HG02885 (cell line): ENCODE data around the gene FAM237A.

ENCODE experiments used
- ATAC-seq: cut with Tn5 transposase; IDR thresholded peaks from one replicate; pipeline ENCODE4 v1.9.1; 2021; ENCODE audit warnings: mild to moderate bottlenecking; ENCODE audit not compliant: unreplicated experiment, poor library complexity

The FAM237A gene

GRCh38 chr2:206683546-206683945, 41.3 kb downstream of the FAM237A start:
- no peak for ATAC-seq

GRCh38 chr2:206688453-206688852, 46.2 kb downstream of the FAM237A start:
- ATAC-seq, result no peak

GRCh38 chr2:206688990-206689389, 46.7 kb downstream of the FAM237A start:
- no peak for ATAC-seq

- no peak for ATAC-seq
Measured at GRCh38 chr2:206692971-206693370, 50.7 kb downstream of the FAM237A start.

DNA sequence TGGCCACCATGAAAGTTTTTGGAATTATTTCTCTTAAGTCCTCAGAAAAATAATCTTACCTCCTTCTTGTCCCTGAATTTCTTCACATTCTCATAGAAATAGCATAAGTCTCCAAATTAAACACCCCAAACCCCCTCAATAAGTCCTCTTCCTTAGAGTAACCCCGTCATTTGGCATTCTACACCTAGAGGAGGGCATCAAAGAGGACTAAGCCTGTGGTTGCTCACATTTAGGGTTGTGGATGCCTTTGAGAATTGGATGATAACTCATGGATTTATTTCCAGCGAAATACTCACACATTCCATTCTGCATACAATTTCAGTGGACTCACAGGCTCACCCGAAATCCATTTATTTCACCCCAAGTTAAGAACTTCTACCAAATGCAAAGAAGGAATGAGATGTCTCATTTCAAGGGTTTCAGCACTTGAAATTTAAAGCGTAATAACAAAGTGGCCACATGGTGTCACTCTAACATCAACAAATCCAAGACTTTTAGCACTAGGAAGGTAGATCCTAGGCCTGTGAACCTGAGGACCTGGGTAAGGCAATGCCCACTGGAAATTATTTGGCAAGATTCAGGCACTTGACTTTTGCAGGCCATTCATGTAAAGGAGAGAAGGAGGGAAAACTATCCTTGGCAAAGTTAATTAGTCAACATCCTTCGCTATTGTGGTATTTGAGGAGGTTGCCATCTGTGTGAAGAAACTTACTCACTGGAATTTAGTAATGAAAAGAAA, 51.3 kb downstream of the FAM237A start:
- ATAC-seq, result peak; percentile 68

DNA sequence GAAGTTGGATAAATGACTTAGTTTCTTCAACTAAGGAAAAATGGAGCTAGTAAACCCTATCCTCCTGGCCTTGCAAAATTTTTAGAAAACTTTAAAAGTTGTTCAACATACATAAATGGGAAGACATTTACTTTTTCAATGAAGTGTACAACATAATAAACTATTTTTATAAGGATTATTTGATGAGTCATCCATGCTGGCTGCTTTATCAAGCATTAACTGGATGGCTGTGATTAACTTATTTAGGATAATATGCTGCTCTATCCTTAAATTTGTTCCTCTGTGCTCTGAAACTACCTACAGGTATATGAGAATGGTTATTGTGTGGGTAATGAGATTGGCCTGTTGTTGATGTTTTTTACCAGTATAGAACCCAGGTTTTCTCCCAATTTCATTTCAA, 54.6 kb downstream of the FAM237A start:
- no peak for ATAC-seq

DNA sequence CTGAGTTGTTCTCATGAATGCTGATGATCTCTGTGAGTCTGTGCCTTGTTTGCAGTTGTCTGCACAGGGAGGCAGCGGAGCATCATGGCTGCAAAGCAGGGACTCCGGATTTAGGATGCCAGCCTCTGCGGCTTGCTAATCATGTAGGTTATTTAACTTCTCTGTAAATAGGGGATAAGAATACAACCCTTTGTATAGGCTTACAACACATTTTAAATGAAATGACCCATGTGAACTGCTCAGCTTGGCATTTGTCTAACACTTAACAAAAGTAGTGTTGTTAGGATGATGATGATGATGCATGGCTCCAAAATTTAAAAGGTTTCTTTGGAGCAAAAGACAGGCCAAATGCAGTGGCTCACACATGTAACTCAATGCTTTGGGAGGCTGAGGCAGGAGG, 56.5 kb downstream of the FAM237A start:
- no peak for ATAC-seq
